Measurements from ENCODE around the gene PTPN5.

The PTPN5 gene

DNA sequence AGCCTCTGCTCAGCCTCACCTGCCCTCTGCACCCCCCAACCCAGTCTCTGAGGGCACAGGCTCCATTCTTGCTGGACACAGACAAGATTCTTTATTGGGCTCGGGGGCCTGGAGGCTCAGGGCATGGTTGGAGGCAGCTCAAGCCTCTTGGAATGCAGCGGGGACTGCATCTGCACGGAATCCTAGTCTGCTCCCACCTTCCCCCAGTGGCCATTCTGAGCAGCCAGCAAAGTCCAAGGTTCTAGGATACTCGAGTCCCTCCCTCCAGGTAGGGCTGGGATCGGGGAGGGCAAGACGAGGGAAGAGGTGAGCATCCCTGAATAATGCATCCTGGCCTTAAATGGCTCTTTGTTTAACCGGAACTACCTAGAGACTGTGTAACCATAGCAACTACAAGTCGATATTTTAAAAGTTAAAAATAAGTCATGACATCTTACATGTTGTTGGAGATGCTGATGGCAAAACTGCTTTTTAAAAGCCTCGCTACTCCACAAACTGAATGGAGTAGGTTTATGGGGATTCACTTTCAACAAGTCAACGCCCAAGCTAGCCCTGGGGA, 54.9 kb downstream of the PTPN5 start:
- no peak for FAIRE-seq

- FAIRE-seq: no peak
Measured at GRCh38 chr11:18733202-18733601, 58.4 kb downstream of the PTPN5 start.

DNA sequence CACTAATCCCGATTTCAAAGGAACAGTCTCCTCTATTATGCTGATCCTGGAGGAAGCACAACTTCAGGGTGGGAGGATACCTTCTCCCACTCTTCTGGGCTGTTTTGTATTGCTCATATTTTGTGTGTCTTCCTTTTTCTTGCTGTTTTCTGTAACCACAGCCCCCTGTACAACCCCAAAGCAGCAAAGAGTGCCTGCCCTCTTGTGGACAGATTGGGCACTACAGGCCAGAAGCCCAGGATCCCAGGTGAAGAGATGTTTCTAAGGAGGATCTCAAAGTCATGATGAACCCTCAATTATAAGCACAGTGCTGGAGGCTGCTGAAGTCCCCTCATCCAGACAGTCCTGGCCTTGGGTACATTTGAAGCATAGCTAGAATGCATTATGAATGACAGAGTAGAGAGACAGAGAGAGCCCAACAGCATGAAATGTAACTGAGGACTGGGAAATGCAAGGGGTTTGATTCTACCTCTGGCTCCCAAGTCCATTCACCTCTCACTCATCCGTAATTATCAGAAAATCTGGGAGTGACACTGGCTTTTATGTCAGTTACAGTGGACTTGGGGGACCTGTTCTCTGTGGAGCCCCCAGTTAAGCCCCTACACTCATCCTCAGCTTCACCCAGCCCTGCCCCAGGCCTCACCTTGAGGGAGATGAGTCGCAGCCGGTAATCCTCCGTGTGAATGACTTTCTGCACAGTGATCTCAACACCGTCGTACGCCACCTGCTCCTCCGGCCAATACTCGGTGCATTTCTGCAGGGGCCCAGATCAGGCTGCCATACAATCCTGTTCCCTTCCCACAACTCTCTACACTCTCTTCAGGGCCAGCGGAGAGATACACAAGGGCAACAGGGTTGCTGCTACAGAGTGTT, 59.4 kb downstream of the PTPN5 start:
- no peak for FAIRE-seq

DNA sequence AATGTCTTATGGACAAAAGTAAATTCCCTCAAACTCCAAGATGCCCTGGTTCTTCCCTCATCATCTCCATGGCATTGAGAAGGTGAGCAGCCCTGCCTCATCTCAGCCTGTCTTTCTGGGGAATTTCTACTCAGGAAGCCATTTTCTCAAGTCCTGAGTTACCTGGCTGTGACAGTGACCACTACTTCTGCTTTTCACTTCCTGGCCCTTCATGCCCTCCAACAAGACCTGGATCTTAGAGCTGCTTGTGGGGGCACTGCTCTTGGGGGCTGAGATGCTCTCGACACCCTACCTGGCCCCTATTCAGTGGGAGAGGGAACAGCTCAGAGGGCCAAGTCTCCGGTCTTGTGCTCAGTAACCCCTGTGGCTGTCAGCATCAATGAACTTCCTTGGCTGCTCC, 60.2 kb downstream of the PTPN5 start:
- no peak for FAIRE-seq

DNA sequence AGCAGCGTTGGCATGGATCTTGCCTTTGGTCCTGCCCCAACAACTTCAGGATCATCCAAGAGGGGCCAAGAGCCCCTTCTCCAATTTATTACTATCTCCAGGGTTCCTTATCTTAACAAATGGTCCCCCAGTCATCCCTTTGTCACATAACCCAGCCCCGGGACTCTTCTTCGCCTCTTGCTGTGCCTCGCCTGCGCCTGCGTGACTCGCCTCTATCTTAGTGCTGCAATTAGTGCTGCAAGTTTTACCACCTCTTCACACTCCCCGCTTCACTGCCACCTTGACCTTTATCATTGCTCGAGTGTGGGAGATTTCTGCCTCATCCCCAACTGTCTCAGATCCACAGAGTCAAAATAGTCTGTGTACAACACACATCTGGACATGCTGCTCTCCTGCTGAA, 61.6 kb downstream of the PTPN5 start:
- FAIRE-seq: no peak

DNA sequence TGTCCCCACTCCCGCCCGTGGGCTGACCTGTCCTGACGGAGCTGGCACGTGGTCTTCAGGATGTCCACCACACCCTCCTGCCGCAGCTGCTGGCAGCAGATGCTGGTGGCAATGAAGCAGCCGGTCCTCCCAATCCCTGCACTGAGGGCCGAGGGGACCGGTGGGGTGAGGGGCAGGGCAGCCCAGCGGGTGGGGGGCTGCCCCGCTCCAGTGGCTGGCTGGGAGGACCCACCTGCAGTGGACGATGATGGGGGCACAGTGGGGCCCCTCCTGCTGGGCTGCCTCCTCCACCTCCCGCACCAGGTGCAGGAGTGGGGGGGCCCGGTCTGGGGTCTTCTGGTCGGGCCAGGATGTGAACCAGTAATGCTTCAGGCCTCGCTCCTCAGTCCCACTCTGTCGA, 62.2 kb downstream of the PTPN5 start:
- no peak for FAIRE-seq

GRCh38 chr11:18728658-18729057, 62.9 kb downstream of the PTPN5 start:
- no peak for FAIRE-seq

DNA sequence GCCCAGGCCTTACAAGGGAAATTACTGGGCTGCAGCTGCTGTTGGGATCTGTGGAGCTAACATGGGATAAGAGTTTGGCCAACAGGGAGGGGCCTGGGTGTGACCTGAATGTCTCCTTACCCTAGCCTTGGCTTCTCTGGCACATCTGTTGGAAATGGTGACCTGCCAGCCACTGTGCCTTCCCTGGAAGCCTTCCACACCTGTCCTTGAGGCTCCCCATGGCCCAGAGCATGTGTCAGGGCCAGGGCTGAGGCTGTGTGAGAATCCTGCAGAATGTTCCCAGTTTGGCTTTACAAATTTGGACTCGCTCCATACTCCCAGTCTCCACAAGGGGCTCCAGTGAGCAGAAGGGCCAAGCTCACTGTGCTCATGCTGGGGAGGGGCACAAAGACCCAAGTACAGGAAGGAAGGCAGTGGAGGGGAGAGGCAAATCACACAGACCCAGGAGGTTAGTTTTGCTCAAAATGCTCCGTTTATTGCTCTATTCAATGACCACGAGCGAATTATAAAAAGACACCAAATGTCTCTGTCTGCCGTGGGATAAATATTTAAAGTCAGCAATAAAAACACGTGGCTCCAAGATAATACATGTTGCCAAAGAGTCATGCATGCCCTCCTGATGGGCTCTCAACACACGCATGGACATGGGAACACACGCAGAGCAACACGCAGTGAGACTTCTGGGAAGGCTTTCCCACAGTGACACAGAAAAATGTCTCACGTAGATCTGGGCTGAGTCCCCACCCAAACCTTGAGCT, 63.9 kb downstream of the PTPN5 start:
- FAIRE-seq: no peak

GRCh38 chr11:18726040-18726439, 65.6 kb downstream of the PTPN5 start, which contains the start of gene IGSF22:
TSS of gene IGSF22 (minus strand) at chr11:18726188. CDS start at chr11:18724236, 1,952 bp downstream.
- no peak for FAIRE-seq

- no peak for FAIRE-seq
Measured at GRCh38 chr11:18723991-18724390, 67.6 kb downstream of the PTPN5 start.

DNA sequence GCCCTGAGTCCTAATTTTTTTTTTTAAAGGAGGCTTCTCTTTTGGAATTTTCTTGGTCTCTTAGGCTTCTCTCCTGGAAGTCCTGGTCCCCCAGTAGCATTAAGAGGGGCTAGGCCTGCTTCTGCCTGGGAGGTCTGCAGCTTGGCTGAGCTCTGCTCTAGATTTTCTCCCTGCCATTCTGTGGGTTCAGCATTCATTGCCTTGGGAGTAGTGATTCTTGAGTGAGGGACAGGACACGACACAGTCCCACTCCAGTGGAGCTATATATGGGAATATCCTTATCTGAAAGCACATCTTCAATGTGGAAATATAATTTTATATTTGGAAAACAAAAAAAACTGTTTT, 69.3 kb downstream of the PTPN5 start:
- no peak for FAIRE-seq

DNA sequence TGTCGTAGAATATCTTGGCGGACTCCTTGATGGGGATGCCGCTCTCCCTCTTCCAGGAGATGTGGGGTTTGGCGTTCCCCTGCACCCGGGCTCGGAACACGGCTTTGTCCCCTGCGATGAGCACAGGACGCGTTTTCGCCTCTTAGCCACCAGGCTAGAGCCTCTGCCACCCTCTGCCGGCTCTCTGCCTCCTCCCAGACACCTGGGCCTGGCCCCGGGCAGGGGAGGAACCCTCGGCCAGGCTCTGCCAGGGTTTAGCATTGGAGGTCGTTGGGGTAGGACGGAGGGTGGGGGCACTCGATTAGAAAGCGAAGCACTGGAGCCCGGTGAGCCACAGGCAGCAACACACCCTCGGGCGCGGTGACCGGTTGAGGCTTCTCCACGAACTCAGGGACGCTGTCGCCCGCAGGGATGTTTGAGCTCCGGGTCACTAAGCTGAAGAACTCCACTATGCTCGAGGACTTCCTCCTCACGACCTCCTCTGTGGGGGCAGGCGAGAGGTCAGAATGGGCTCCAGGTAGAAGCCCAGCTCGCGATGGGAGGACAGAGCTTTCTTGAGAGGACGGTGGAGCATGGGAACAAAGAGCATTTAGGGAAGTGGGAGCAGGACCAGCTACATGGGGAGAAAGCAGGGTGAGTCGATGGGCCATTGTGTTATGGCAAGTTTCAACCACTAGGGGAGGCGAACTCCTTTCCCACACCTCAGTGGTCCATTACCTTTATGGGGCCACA, 69.9 kb downstream of the PTPN5 start:
- no peak for FAIRE-seq

GRCh38 chr11:18720808-18721560, 70.6 kb downstream of the PTPN5 start:
- FAIRE-seq: no peak

DNA sequence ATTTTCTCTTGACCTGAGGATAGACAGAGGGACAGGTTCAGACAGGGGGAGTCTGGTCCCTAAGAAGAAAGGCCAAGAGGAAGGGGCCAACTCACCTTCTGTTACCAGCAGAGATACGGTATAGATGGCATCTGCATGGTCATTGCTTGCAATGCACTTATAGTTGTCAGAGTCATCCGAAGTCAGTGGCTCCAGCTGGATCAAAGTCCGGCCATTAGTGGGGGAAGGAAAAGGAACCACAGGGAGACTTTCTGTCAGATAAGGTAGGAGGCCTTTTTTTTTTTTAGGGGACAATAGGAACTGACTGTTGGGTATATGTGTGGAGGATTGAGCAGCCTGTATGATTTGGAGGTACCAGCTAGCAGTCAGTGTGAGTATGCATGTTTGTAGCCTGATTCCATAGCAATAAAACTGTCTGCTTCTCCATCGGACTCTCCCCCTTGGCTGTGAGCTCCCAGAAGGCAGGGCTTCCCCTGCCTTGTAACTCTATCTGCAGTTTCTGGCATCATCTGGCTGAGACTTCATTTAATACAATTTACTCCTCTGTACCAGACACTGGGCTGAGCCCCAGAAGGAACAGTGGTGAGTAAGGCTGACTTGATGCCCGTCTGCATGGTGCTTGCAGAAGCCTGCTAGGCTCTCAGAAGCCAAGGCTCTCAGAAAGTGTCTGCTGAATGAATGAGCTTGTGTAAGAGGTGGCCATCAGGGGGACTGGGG, 71.3 kb downstream of the PTPN5 start:
- FAIRE-seq: no peak

GRCh38 chr11:18715476-18715875, 76.1 kb downstream of the PTPN5 start:
- FAIRE-seq: no peak

GRCh38 chr11:18714443-18714780, 77.2 kb downstream of the PTPN5 start:
- no peak for FAIRE-seq

DNA sequence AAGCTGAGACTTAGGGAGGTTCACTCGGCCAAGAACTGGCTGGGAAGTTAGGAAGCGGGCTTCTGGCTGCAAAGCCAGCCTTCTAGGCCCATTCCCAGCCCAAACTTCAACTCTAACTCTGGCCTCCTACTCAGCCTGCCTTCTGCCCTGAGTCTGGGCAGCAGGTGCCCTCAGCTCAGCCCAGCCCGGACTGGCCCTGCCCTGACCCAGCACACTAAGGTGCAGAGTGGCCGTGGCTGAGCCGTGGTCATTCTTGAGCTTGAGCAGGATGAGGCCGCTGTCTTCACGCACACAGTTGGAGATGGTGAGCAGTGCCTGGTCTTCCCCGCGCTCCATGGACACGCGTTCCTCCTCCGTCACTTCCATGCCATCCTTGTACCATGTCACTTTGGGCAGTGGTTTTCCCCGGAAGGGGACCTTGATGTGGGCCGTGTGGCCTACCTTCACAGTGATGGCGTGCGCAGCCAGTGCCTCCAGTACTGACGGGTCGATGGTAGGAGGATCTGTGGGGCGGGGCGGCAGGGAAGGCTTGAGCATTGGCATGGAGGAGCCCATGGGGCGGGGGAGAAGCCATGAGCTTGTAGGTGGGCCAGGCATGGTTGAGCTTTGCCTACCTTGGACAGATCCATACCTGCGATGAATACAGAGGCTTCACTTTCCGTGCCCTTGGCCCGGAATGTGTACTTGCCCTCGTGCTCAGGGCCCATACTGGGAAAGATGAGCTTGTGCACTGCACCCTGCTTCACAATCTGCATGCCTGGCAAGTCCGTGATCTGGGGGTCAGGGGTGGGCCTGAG, 77.8 kb downstream of the PTPN5 start:
- no peak for FAIRE-seq

DNA sequence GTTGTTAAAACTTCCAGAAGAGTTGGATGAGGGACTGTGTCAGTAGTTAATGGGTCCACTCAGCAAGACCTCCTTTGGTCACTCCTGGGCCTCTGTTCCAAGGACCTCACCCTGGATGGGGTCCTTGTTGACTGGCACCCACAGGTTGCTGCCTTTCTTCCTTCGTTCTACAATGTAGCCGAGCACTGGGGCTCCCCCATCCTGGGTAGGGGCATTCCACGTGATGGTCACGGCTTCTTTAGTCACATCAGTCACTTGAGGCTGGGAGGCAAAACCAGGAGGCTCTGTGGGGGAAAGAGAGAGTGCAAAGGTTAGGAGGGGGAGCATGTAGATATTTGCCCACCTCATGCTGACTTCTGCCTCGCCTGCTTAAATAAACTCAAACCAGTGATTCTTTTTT, 81.1 kb downstream of the PTPN5 start:
- no peak for FAIRE-seq

GRCh38 chr11:18709414-18709813, 82.2 kb downstream of the PTPN5 start:
- no peak for FAIRE-seq

GRCh38 chr11:18707811-18708340, 83.7 kb downstream of the PTPN5 start:
- no peak for FAIRE-seq
